PC-3 (cell line): Measurements from ENCODE around the gene BTBD17. TPM values are rescaled to one million over a fixed set of nuclear protein-coding genes. Genes with fewer than 3 reads are reported as not detected.

Experiments
- ATAC-seq: fragments of 200-7000 bp; cut with Tn5 transposase; 2 replicates; pipeline ENCODE4 v1.9.1; 2020; ENCODE audit warnings: mild to moderate bottlenecking, moderate library complexity
- BruUV-seq: library from RNA; stranded (reverse); fragments of 400-500 nt; replicated peaks from 2 replicates; lab custom pipeline; 2021; lab: Mats Ljungman, UMichigan
- CTCF ChIA-PET: fragments of 300-600 bp; sonication (Branson Sonifier 250); formaldehyde crosslinking; loops from one replicate; lab custom pipeline; 2022; ENCODE audit warnings: antibody characterized with exemption; lab: Charles Lee
- POLR2A ChIA-PET: fragments of 300-600 bp; sonication (Branson Sonifier 250); formaldehyde crosslinking; loops from one replicate; lab custom pipeline; 2022; ENCODE audit warnings: antibody characterized with exemption; ENCODE audit not compliant: unreplicated experiment; lab: Charles Lee
- DNase-seq: peaks from one replicate; pipeline ENCODE4 v3.0.0-alpha.2; 2015
- H2AFZ ChIP-seq: fragments of 300-600 bp; sonication (generic); 2 replicates; pipeline ENCODE4 v1.6.0; 2016; ENCODE audit warnings: antibody characterized with exemption, low read length
- H3F3A ChIP-seq: fragments of 300-600 bp; sonication (generic); one replicate; pipeline ENCODE4 v1.6.0; 2017; ENCODE audit warnings: antibody characterized with exemption, low read length, control low read depth, mild to moderate bottlenecking; ENCODE audit not compliant: unreplicated experiment
- H3K27ac ChIP-seq: fragments of 300-600 bp; sonication (generic); 2 replicates; pipeline ENCODE4 v1.5.1; 2016; ENCODE audit warnings: mild to moderate bottlenecking, low read length
- H3K27me3 ChIP-seq: fragments of 300-600 bp; sonication (generic); 2 replicates; pipeline ENCODE4 v1.6.1; 2016; ENCODE audit warnings: low read length, mixed read lengths
- H3K36me3 ChIP-seq: fragments of 300-600 bp; sonication (generic); 2 replicates; pipeline ENCODE4 v1.6.1; 2016; ENCODE audit warnings: low read depth, mixed run types, low read length, mixed read lengths
- H3K4me1 ChIP-seq: fragments of 300-600 bp; sonication (generic); 2 replicates; pipeline ENCODE4 v1.5.1; 2016; ENCODE audit warnings: low read length; ENCODE audit not compliant: insufficient read depth
- H3K4me2 ChIP-seq: fragments of 300-600 bp; sonication (generic); 2 replicates; pipeline ENCODE4 v1.6.0; 2016; ENCODE audit warnings: low read length
- H3K4me3 ChIP-seq: fragments of 300-600 bp; sonication (generic); 2 replicates; pipeline ENCODE4 v1.5.1; 2016; ENCODE audit warnings: mild to moderate bottlenecking, low read length, mixed read lengths
- H3K79me2 ChIP-seq: fragments of 300-600 bp; sonication (generic); 2 replicates; pipeline ENCODE4 v1.6.1; 2017; ENCODE audit warnings: low read length, mixed read lengths
- H3K9ac ChIP-seq: fragments of 300-600 bp; sonication (generic); 2 replicates; pipeline ENCODE4 v1.6.0; 2016; ENCODE audit warnings: mild to moderate bottlenecking, low read length
- H3K9me2 ChIP-seq: fragments of 300-600 bp; sonication (generic); replicated peaks from 2 replicates; pipeline ENCODE4 v1.6.1; 2016; ENCODE audit warnings: mixed run types, low read length, mixed read lengths
- H3K9me3 ChIP-seq: fragments of 300-600 bp; sonication (generic); 2 replicates; pipeline ENCODE4 v1.6.1; 2016; ENCODE audit warnings: low read length, mixed read lengths
- H4K20me1 ChIP-seq: fragments of 300-600 bp; sonication (generic); 2 replicates; pipeline ENCODE4 v1.6.1; 2016; ENCODE audit warnings: low read length, mixed read lengths
- EZH2 ChIP-seq: fragments of 300-600 bp; sonication (generic); IDR thresholded peaks from one replicate; pipeline ENCODE4 v1.6.1; 2017; ENCODE audit warnings: antibody characterized with exemption, mild to moderate bottlenecking, low read length; ENCODE audit not compliant: unreplicated experiment
- EZH2phosphoT487 ChIP-seq: fragments of 300-600 bp; sonication (generic); IDR thresholded peaks from 2 replicates; pipeline ENCODE4 v1.6.1; 2018; ENCODE audit warnings: mild to moderate bottlenecking, antibody characterized with exemption, low read length, borderline replicate concordance
- intact Hi-C: fragments of 100-400 bp; cut with micrococcal nuclease; formaldehyde crosslinking; loops from 2 replicates; pipeline ENCODE4 v1.9.0; 2023
- total RNA-seq: library from RNA; depleted of rRNA; stranded (reverse); fragments of >200 nt; gene quantifications from 2 replicates; pipeline ENCODE4 v1.2.3, GENCODE V29; 2014
- TF ChIP-seq, protein P1 (sequence below): fragments of 300-600 bp; sonication (generic); conservative IDR thresholded peaks from 2 replicates; pipeline ENCODE4 v1.5.1; 2017; ENCODE audit warnings: antibody characterized with exemption, low read depth, mild to moderate bottlenecking, low read length

The BTBD17 gene
- total RNA-seq, 1 experiment from 2014 or later, result not detected

DNA sequence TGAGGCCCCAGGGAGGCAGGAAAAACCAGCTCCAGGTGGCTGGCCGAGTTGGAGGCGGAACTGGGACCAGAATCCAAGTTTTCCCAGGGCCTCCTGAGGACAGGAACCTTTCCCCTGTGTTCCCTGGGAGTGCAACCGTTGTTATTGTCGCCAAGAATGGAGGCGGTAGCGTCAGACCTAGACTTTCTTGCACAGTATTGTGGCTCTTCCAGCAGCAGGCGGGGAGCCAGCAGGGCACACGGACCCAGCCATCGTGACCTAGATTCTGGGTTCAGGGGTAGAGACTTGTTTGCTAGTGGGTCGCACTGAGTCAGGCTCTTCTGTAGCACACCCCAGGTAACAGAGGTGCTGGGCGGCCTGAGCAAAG is 36.3 kb downstream of the BTBD17 start:
- Histone ChIP-seq H3K4me2 (no peak overlapping the region), H3K36me3 (no peaks in the 10 kb centered on the region), H3F3A (no peaks in the 10 kb centered on the region), H2AFZ (no peak overlapping the region), H3K4me1 (no peaks in the 10 kb centered on the region), H3K27ac (no peak overlapping the region), H3K9ac (no peak overlapping the region), H4K20me1 (no peaks in the 10 kb centered on the region), H3K27me3 (peaks cover 56% of the 10 kb centered on the region), H3K79me2 (no peaks in the 10 kb centered on the region), H3K9me3 (no peaks in the 10 kb centered on the region), H3K9me2 (no peaks in the 10 kb centered on the region), H3K4me3 (no peak overlapping the region)
- ChIA-PET CTCF (no interaction called here), POLR2A (no interaction called here)
- no TSS peak for BruUV-seq
- ATAC-seq (no peak), DNase-seq (no peak)
- intact Hi-C loops, result no loop called here
- TF ChIP-seq EZH2 (no peak), EZH2phosphoT487 (no peak)
- TF ChIP-seq, protein P1, sequence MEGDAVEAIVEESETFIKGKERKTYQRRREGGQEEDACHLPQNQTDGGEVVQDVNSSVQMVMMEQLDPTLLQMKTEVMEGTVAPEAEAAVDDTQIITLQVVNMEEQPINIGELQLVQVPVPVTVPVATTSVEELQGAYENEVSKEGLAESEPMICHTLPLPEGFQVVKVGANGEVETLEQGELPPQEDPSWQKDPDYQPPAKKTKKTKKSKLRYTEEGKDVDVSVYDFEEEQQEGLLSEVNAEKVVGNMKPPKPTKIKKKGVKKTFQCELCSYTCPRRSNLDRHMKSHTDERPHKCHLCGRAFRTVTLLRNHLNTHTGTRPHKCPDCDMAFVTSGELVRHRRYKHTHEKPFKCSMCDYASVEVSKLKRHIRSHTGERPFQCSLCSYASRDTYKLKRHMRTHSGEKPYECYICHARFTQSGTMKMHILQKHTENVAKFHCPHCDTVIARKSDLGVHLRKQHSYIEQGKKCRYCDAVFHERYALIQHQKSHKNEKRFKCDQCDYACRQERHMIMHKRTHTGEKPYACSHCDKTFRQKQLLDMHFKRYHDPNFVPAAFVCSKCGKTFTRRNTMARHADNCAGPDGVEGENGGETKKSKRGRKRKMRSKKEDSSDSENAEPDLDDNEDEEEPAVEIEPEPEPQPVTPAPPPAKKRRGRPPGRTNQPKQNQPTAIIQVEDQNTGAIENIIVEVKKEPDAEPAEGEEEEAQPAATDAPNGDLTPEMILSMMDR, result no peak

DNA sequence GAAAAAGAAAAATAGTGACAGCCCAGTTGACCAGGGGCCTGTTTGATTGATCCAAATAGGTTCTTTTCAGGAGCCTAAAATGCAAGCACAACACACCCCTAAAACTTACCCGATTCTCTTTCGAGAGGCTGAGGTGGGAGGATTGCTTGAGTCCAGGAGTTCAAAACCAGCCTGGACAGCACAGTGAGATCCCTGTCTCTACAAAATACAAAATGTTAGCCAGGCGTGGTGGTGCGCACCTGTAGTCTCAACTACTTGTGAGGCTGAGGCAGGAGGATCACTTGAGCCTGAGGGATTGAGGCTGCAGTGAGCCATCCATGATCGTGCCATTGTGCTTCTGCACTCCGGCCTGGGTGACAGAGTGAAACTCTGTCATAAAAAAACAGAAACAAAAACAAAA is 37.1 kb downstream of the BTBD17 start:
- Histone ChIP-seq H3K27ac (no peak overlapping the region), H3K4me2 (no peak overlapping the region), H2AFZ (no peak overlapping the region), H3K9me3 (no peaks in the 10 kb centered on the region), H3K4me3 (no peak overlapping the region), H3K9me2 (no peaks in the 10 kb centered on the region), H3K36me3 (no peaks in the 10 kb centered on the region), H4K20me1 (no peaks in the 10 kb centered on the region), H3K27me3 (peaks cover 61% of the 10 kb centered on the region), H3F3A (no peaks in the 10 kb centered on the region), H3K79me2 (no peaks in the 10 kb centered on the region), H3K4me1 (no peaks in the 10 kb centered on the region), H3K9ac (no peak overlapping the region)
- POLR2A ChIA-PET, result no interaction called here
- intact Hi-C loops, result no loop called here
- DNase-seq (no peak), ATAC-seq (no peak)
- BruUV-seq, result no TSS peak
- CTCF ChIA-PET, result no interaction called here
- TF ChIP-seq EZH2phosphoT487 (no peak), EZH2 (no peak)
- TF ChIP-seq, protein P1, result no peak

DNA sequence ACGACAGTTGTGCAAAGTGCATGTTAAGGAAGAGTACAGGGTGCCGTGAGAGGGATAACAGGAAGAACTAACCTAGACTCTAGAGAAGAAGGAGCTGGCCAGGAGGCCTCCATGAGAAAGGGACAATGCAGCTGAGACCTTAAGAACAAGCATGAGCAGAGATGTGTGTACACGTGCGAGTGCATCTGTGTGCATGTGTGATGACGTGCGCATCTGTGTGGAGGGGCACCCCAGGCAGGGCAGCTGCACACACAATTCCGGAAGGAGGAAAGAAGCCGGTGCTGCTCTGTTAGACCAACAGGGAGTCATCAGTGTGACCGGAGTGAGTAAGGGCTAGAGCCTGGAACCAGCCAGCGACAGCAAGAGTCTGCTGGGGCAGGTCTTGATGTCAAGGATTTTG is 43.3 kb downstream of the BTBD17 start:
- no peaks in the 10 kb centered on the region for H3K79me2 ChIP-seq
- intact Hi-C loops, result no loop called here
- H3K36me3 ChIP-seq, result no peaks in the 10 kb centered on the region
- no peaks in the 10 kb centered on the region for H3F3A ChIP-seq
- H3K4me3 ChIP-seq, result no peak overlapping the region
- ChIA-PET CTCF (no interaction called here), POLR2A (no interaction called here)
- no peak for ATAC-seq
- no peak overlapping the region for H3K4me2 ChIP-seq
- H3K9me2 ChIP-seq, result no peaks in the 10 kb centered on the region
- H3K9ac ChIP-seq, result no peak overlapping the region
- no peaks in the 10 kb centered on the region for H3K4me1 ChIP-seq
- no peaks in the 10 kb centered on the region for H3K9me3 ChIP-seq
- H3K27ac ChIP-seq, result no peak overlapping the region
- TF ChIP-seq EZH2 (no peak), EZH2phosphoT487 (no peak)
- TF ChIP-seq, protein P1, result no peak
- BruUV-seq, result no TSS peak
- H3K27me3 ChIP-seq, result peaks cover 43% of the 10 kb centered on the region
- H4K20me1 ChIP-seq, result no peaks in the 10 kb centered on the region
- no peak overlapping the region for H2AFZ ChIP-seq
- DNase-seq, result no peak
